HTERT RPE-1 (cell line): ENCODE measurements around the gene RAB7B.

Source experiments
- in situ Hi-C: fragments of 300-500 bp; cut with MboI; formaldehyde crosslinking; loops from 4 replicates; pipeline ENCODE4 v1.14.3; 2020; ENCODE audit warnings: low sequenced_read_pairs

RAB7B gene

DNA sequence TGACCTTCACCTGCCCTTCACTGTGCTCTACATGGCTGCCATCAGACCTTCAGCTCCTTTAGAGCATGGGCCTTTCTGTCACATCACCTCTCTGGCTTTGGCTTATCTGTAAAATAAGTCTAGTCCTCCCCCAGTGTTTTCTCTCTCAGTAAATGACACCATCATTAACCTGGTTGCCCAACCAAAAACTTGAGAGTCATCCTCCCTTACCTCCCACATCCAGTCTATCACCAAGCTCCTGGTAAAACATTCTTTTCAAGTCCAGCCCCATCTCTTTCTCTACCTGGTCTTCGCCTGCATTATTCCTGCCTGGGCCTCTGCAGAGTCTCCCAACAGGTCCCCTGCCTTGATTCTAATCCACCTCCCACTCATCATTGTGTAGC is 73.0 kb downstream of the RAB7B start:
- in situ Hi-C loops: no loop called here

DNA sequence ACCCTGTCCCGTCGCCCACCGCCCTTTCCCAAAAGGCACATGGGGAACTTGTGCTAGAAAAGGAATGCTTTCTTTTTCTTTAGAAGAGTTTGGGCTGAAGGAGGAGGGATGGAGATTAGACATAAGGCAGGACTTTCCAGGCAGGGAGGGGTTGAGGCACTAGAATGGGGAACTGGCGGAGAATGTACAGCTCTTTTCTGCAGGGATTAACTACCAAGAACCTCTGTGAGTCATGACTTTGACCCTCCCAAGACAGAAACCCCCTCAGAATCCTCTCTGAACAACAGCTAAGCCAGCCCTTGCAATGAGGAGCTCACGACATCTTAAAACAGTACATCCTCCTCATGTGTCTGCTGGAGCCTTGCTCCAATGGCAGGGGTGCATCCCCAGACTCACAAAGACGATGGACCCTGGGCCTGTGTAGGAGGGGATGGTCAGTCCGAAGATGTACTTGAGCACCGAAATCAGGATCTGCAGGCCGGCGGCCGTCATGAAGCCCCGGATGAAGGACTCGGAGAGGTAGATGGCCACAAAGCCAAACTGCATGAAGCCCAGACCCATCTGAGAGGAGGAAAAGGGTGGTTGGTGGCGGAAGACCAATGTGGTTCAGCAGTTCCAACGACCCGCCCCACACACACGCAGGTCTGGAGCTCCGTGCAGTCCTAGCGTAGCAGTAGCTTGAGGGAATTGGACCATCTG is 73.5 kb downstream of the RAB7B start:
- in situ Hi-C loops: no loop called here

DNA sequence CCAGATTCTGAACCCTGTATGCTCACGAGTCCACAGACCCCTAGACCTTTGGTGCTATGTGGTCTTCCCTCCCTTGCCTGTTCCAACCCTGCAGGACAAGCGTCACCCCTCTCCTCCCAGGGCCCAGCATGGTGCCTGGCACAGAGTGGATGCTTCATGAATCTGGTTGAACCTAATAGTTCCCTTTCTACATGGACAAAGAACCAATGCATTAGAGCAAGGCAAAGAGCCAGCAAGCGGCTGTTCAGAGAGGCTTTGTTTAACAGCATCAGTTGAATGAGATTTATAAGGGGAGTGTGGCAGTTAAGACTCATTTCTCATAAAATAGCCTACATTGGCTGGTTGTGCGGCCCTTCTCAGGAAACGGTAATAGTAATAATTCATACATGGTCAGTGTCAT is 74.9 kb downstream of the RAB7B start:
- in situ Hi-C loops: no loop called here

DNA sequence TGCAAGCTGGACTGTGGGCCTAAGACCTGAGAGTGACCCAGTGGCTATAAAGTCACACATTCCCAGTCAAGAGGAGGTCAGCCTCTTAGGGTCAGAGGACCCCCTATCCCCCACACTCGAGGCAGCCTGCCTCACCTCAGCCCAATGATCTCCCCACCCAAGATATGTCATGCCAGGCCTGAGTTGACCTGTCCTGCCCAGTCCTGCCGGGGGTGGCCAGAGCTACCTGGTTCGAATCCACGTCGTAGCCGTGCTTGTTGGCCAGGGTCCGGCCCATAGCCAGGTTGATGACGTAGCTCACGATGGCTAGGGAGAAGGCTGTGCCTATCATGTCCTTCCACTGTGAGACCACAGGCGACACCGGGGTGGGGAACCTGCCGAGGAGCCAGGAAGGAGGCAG is 75.5 kb downstream of the RAB7B start:
- in situ Hi-C loops: no loop called here

DNA sequence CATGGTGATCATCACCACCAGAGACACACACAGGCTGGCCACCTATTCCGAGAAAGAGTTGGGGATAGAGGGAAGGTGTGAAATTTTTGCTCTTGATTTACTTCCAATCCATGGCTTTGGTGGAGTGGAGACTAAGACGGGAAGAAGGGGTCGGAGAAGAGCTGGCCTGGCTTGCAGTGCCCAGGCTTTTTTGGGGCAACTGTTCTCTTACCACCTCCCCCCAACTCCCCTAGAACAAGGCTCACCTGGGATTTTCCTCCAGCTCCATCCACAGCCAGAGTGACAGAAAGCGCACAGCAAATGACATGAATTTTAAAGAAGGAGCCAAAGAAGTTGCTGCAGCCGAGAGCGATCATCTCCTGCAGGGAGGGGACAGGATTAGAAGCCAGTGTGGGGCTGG is 75.9 kb downstream of the RAB7B start:
- in situ Hi-C loops: no loop called here
